GM19438 (cell line): ENCODE results near the gene RAB36.

Source experiments
- ATAC-seq: cut with Tn5 transposase; IDR thresholded peaks from one replicate; pipeline ENCODE4 v1.9.1; 2021; ENCODE audit warnings: low read depth; ENCODE audit not compliant: unreplicated experiment

RAB36 gene

DNA sequence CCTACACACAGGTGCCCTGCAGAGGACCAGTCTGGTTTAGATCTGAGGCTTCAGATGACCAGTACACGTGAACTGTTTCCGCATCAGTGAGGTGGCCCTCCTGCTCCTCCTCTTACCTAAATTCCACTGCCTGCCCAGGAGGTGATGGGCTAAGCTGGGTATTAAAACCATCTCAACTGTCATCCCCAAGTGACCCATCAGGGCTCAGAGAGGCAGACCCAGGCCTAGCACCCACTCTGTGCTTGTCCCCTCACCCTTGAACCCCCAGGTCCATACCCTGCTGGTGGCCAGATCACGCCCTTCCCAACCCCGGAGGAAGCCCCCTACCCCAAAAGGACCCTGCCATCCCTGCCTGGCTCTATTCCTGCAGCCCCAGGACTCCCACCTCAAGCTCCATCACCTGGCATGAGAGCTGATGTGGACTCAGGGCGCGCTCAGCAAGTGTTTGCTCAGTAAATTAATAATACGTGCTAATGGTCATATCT is 24.8 kb upstream of the RAB36 start:
- ATAC-seq = no peak

DNA sequence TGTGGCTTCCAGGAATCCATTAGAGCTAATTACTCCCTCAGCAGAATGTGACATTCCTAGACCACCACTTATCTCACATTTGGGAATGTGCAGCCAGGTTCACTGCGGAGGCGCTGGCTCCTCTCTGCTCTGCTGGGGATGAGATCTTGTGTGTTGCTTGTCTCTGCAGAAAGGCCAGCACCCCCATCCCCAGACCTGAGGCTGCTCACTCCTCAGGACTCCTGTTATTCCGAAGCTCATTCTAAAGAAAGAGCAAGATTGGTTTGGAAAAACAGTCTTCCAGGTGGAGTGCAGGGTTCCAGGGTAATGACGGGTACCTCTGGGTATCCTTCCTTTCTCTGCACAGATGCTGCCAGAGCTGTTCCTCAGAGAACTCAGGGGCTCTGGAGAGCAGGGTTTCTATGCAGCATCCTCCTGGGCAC is 24.3 kb upstream of the RAB36 start:
- no peak for ATAC-seq

DNA sequence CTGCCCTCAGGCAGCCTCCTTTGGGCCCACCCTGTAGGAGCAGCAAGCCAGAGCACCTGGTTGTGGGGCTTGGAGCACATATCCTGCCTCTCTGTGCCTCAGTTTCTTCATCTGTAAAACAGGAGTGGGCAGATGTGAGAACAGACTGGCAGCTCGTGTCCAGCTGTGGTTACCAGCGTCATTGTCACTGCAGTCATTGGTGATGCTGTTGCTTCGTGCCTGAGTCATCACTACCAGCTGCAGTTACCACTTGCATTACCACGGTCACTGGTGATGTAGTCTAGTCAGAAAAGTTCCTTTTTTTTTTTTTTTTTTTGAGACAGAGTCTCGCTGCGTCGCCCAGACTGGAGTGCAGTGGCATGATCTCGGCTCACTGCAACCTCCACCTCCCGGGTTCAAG is 23.9 kb upstream of the RAB36 start:
- ATAC-seq = no peak

DNA sequence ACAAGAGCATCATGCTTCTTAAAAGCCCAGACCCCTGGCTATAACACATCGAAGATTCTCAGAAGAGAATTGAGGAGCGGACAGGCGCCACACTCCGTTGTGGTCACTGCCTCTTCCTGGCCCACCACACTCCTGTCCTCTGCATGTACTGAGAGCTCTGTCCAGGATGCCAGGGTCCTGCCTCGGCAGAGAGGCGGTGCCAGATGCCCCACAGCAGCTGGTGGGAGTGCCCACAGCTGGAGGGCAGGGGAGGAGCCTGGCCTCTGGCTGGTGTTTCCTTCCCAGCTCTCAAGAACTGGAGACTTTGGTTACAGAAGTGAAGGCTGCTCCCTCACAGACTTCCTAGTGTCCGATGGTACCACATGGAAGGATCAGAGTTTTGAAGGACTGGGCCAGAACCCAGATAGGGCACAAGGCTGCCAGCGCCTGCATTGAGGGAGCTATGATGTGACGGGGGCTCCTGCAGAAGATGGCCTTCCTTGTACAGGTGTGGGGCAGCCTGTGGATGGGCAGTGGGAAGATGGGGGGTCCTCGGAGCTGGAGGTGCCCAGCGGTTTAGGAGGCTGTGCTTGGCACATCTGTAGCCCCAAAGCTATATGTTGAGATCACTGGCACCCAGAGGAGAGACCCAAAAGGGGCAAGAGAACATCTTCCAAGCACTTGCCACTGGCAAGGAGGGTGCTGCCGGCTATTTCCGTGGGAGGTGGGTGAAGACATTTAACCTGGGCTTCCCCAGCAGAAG is 22.9 kb upstream of the RAB36 start:
- no peak for ATAC-seq

DNA sequence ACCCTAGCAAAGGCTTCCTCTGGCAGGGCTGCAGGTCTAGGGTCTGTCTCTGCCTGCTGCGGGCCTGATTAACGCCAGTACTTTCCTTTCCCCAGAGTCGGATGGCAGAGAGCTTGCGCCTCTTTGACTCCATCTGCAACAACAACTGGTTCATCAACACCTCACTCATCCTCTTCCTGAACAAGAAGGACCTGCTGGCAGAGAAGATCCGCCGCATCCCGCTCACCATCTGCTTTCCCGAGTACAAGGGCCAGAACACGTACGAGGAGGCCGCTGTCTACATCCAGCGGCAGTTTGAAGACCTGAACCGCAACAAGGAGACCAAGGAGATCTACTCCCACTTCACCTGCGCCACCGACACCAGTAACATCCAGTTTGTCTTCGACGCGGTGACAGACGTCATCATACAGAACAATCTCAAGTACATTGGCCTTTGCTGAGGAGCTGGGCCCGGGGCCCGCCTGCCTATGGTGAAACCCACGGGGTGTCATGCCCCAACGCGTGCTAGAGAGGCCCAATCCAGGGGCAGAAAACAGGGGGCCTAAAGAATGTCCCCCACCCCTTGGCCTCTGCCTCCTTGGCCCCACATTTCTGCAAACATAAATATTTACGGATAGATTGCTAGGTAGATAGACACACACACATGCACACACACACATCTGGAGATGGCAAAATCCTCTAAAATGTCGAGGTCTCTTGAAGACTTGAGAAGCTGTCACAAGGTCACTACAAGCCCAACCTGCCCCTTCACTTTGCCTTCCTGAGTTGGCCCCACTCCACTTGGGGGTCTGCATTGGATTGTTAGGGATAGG is 22.1 kb upstream of the RAB36 start:
- no peak for ATAC-seq

DNA sequence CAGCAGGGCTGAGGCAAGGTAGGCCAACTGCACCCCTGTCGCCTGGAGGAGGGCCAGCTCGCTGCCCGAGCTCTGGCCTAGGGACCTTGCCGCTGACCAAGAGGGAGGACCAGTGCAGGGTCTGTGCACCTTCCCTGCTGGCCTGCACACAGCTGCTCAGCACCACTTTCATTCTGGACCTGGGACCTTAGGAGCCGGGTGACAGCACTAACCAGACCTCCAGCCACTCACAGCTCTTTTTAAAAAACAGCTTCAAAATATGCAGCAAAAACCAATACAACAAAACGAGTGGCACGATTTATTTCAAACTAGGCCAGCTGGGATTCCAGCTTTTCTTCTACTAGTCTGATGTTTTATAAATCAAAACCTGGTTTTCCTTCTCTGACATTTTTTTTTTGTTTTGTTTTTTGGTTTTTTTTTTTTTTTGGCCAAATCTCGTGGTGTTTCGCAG is 21.4 kb upstream of the RAB36 start:
- no peak for ATAC-seq

DNA sequence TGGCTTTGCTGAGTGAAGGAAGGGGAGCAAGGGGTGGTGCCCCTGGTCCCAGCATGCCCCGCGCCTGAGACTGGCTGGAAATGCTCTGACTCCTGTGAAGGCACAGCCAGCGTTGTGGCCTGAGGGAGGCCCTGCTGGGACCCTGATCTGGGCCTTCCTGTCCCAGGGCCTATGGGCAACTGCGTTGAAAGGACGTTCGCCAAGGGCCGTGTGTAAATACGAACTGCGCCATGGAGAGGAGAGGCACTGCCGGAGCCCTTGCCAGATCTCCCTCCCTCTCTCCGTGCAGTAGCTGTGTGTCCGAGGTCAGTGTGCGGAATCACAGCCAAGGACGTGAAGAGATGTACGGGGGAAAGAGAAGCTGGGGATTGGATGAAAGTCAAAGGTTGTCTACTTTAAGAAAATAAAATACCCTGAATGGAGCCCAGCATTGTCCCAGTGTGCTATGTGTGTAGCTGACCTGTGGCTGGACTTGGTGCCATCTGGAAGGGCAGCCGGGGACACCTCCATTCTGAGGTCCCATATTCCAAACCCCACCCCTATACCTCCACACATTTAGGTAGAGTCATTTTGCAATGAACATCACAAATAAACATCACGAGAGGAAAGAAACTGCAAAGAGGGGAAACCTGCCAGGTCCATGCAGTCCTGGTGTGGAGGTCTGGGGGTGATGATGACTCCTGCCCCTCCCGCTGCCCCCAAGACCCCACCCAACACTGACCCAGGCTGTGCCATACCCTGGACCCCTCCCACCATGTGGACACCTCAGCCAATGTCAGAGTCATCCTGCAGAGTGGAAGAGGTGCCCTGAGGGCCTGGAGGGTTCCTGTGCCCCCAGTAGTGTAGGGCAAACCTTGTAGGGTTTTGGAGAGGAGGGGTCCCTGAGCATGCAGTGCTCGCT is 20.4 kb upstream of the RAB36 start:
- ATAC-seq = no peak

DNA sequence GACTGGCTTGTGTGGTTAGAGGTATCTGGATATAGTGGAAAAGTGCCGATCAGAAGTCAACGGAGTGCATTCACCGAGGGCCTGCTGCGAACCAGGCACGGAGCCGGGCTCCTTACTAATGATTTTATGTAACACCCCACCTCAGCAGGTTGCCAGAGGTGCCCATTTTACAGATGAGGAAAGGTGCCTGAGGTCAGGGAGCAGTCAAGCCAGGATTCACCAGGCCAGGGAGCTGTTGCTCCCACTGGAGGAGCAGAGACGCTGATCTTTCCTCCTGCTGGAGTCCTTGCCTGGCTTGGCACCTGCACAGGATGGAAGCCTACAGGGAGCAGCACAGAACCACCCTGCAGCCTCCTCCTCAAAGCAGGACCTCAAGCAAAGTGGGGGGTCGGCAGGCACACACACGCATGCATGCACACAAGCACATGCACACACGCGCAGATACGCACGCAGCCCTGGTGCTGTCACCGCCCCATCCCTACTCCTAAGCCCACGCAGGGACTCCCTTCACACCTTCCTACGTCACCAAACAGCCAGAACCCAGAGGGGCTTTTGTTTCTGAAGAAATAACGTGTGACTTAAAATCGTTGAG is 19.7 kb upstream of the RAB36 start:
- no peak for ATAC-seq

DNA sequence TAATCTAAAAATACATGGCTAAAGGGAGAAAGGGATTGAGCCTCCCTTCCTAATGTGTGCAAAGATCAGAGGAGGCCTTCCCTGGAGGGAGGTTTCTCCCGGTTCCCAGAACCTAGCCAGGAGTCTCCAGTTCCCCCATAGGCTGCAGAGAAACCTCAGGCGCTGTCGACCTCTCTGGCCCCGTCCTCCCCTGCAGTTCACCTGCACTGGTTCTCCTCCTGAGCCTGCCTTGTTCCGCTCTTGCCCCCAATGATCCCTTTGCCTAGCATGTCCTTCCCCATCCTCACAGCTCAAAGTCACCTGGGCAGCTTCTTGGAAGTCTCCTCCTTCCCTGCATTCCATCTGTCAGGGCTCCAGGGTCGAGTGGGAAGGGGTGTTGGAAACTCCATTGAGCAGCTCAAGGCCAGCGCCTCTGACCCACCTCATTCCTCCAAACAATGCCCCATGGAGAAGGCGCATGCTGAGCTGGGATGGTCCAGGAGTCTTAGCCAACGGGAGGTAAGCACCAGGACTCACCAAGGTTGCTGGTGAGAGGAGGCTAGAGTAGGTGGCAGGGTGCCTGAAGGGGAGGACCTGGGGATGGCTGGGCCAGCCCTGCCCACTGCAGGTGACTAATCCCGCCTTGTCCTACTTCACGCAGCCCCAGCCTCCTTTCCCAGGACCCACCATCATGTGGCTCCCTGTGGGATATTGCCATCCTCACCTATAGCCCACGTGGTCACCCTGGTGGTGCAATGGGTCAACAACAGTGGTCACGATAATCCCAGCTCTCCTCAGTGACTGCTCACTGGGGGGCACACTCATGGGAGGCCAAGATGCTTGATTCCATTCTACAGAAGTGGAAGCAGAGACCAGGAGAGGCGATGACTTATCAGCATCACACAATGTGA is 18.9 kb upstream of the RAB36 start:
- no peak for ATAC-seq

DNA sequence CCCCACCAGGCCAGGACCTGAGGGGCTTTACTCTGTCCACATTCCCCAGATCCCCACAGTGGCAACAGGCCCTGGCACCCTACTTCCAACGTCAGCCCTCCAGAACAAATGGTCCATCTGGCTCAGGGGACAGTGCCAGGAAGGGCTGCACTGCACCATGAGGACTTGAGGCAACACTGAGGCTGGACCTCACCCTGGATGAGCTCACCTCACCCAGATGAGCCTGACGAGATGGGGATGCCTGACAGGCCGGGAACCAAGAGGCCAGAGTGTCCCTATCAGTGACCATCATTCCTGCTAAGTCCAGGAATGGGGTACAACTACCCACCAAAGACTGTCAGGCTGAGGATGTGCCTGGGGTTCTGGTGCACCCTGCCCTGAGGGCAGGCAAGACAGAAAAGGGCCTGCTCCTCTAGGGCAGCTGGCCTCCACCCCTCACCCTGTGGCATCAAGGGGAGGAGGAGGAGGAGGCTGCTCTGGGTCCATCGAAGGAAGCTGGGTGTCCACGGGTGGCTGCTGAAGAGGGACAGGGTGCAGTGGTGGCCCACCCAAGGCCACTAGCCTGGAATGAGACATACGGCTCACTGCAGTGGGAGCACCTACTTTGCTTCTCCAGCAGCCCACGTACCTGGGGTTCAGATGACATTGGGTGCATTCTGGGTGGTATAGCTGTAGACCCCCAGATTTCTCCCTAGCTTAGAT is 18.1 kb upstream of the RAB36 start:
- ATAC-seq = no peak

DNA sequence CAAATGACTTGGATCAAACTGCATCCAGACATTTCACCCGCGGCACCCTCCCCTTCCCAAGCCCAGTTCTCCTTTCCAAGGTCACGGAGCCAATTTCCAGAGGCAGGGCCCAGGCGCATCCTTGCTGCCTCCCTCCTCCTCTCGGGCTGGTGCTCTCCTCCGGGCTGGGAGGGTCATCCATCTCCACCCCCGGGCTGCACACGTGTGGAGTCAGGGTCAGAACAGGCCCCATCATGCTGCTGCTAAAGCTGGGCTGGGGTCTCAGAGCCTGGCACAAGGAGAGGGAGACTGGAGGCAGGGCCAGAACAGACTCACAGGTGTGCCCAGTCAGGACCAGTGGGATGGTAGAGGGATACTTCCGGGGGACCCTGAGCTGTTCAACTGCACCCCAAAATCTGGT is 17.5 kb upstream of the RAB36 start:
- ATAC-seq = no peak

DNA sequence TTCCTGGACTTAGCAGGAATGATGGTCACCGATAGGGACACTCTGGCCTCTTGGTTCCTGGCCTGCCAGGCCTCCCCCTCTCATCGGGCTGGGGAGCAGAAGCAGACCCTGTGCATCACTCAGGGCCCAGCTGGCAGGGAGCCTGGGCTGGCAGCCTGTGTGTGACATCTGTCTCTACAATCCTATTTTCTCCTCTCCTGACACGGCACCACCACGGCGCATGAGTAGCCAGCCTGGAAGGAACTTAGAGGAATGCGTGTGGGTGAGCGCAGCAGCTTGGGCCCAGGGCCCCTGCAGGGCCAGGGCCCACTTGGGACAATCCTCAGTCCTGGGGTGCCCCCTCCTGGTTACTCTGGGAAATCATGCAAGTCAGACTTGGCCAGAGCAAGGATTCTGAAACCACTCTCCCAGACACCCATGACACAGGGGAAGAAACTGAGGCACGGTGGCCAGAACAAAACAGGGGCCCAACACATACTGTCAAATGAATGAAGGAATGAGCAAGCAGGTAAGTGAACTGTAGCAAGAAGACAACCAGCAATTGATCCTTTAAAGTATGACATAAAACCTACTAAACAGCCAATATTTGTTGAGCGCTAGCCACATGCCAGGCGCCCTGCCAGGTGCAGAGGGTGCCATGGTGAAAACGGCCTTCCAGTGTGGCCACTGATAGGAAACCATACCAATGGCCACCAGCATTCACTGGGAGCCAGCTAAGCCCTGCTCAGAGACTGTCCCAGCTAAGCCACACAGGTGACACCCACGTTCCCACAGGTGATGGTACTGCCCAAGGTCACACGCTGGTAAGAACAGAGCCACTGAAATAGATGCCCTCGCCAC is 16.8 kb upstream of the RAB36 start:
- ATAC-seq = no peak

DNA sequence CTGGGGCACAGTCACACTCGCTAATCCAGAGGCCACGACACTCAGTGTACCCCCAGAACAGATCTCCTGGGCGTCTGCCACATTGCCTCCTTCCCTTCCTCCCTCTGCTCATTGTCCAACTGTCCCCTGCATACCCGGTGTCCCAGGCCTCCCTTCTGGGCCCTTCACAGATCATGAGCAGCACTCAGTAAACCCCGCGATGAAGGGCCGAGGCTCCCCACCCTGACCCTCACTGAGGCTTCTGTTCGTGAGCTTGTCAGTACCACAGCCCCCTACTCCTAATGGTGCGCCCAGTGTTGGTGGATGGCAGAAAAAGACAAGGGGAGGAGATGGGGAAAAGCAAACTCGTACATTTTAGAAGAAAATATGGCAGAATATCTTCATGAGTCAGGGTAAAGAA is 16.1 kb upstream of the RAB36 start:
- no peak for ATAC-seq

DNA sequence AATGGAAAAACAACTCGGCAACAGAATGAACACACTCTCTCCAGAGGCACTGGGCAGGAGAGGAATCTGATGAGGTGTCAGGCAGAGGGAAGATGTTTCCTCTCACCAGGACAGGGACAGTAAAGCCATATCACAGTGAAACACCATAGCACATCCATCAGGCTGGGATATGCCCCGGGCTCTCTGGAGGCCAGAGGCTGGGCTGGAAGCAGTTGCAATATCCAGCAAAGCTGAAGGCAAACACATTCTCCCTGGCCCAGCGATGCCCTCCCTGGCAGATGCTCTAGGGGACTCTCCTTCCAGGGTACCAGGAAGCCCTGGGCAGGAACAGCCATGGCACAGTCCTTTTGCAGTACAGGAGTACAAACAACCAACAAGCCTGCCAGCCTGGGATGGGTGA is 14.6 kb upstream of the RAB36 start:
- ATAC-seq = no peak

DNA sequence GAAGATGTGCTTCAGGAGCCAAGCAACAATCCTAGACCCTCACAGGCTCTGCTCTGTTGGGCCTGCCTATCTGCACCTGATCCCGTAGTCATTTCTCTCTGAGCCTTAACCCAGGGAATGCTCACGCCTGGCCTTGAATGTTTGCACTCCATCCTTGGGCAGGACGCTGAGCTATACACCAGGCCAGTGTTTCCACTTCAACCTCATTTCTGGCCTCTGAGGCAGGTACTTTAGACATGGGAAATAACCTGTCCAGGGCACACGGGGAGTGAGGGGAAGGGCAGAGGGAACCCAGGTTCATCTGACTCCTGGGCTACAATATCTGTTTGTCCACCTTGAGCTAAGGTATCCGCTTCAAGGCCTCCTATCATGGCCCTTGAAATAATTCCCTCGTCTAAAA is 13.3 kb upstream of the RAB36 start:
- ATAC-seq = no peak

DNA sequence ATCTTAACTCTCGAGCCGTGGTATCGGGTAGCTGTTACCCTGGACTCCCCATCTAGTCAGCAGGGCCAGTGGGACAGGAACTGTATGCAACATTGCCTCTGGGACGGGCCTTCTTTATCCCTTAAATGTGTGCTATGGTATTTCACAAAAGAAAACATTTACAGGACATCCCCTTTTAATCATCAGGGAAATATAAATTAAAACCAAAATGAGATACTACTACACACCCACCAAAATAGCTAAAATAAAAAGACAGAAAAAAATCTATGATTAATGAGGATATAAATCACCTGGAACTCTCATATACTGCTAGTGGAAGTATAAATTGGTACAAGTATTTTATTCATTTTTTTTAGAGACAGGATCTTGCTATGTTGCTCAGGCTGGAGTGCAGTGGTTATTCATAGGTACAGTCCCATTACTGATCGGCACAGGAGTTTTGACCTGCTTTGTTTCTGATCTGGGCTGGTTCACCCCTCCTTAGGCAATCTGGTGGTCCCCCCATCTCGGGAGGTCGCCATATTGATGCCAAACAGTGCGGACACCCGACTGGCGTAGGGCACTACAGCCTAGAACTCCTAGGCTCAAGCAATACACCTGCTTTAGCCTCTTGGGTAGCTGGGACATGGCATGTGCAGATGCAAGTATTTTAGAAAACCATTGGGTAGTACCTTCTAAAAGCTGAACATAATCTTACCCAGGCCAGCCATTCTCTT is 12.7 kb upstream of the RAB36 start:
- no peak for ATAC-seq

DNA sequence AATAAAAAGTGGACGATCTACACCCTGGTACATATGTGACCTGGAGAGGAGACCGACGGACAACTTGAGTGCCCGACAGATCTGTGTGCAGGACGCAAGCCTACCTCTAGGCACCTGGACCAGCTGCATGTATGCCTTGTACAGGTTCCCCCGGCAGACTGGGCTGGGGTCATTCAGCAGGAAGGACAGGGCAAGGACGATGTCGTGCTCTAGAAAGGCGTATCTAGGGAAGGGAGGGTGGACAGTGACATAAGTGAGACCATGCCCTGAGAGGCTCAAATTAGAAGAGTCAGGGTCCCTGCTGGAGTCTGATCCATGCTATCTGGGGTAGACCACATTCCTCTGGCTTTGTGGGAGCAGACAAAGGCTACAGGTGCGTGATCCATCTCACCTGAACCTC is 11.4 kb upstream of the RAB36 start:
- ATAC-seq = no peak
